GM21515 (cell line): ENCODE results near the gene MVB12A.

Experiments used
- ATAC-seq: cut with Tn5 transposase; IDR thresholded peaks from one replicate; pipeline ENCODE4 v1.9.1; 2021; ENCODE audit not compliant: unreplicated experiment

MVB12A gene

GRCh38 chr19:17470068-17470841 is 50.4 kb downstream of the MVB12A start, which contains the start of gene SLC27A1:
Gene SLC27A1 (plus strand): TSS chr19:17470524. CDS start chr19:17470541, 17 bp downstream.
- ATAC-seq = peak; percentile 67

GRCh38 chr19:17471410-17472125 is 51.7 kb downstream of the MVB12A start:
- ATAC-seq = no peak

GRCh38 chr19:17473041-17473440 is 53.2 kb downstream of the MVB12A start:
- ATAC-seq = no peak
